Ascending aorta (tissue), 2 donors: ENCODE data around the gene TBR1. TPM values are rescaled to one million over a fixed set of nuclear protein-coding genes. Genes with fewer than 3 reads are reported as not detected.

Source experiments
- DNase-seq, 2 donors: peaks; one replicate each; pipeline ENCODE4 v3.0.0-alpha.2; 2019; ENCODE audit warnings: low spot score in 2 of 2
- H3K27ac ChIP-seq, 2 donors: fragments of 200-600 bp; sonication (generic); one replicate each; pipeline ENCODE4 v1.5.1; 2016 to 2017; ENCODE audit warnings: mild to moderate bottlenecking in 1 of 2
- H3K27me3 ChIP-seq: fragments of 200-600 bp; sonication (generic); one replicate; pipeline ENCODE4 v1.5.1; 2017
- H3K36me3 ChIP-seq, 2 donors: fragments of 200-600 bp; sonication (generic); one replicate each; pipeline ENCODE4 v1.5.1; 2016
- H3K4me1 ChIP-seq, 2 donors: fragments of 200-600 bp; sonication (generic); one replicate each; pipeline ENCODE4 v1.5.1; 2016 to 2017; ENCODE audit warnings: mild to moderate bottlenecking in 1 of 2
- H3K4me3 ChIP-seq, 2 donors: fragments of 200-600 bp; sonication (generic); one replicate each; pipeline ENCODE4 v1.5.1; 2016 to 2017; ENCODE audit warnings: mild to moderate bottlenecking in 1 of 2
- H3K9me3 ChIP-seq, 2 donors: fragments of 200-600 bp; sonication (generic); one replicate each; pipeline ENCODE4 v1.5.1; 2016
- CTCF ChIP-seq, 3 experiments: fragments of 200-600 bp in 2 of 3; fragments of 450-650 bp in 1 of 3; sonication (generic) in 2 of 3; IDR thresholded peaks; one replicate each; pipeline ENCODE4 v1.5.1; 2016 to 2019; ENCODE audit warnings: antibody characterized with exemption in 3 of 3, mild to moderate bottlenecking in 1 of 3, moderate library complexity in 1 of 3
- intact Hi-C: fragments of 100-400 bp; cut with DNase I; formaldehyde crosslinking; loops from one replicate; pipeline ENCODE4 v1.15.1; 2023
- total RNA-seq: library from RNA; depleted of rRNA; stranded (reverse); fragments of >200 nt; gene quantifications from one replicate; pipeline ENCODE4 v1.1.0, GENCODE V29; 2016

Gene TBR1
- total RNA-seq, 1 donor from 2014 or later = not detected

GRCh38 chr2:161415034-161415986 lies 787 bp upstream of the TBR1 start:
- TF ChIP-seq CTCF (IDR thresholded peaks at IDR 0.05) = no peak
- H3K4me3 ChIP-seq = peak overlapping the region; percentile 47 to 66
- no peak overlapping the region for H3K27ac ChIP-seq
- intact Hi-C loops = no loop called here
- no peaks in the 10 kb centered on the region for H3K36me3 ChIP-seq
- H3K4me1 ChIP-seq = peaks cover 3 to 31% of the 10 kb centered on the region in 2 donors
- peaks cover 34% of the 10 kb centered on the region for H3K27me3 ChIP-seq
- DNase-seq = no peak
- H3K9me3 ChIP-seq = no peaks in the 10 kb centered on the region

- TF ChIP-seq CTCF (IDR thresholded peaks at IDR 0.05) = no peak
- Histone ChIP-seq H3K27ac (no peak overlapping the region), H3K4me3 (peak overlapping the region in 1 of 2 donors; percentile 5), H3K9me3 (no peaks in the 10 kb centered on the region), H3K36me3 (no peaks in the 10 kb centered on the region), H3K4me1 (peaks cover 3 to 31% of the 10 kb centered on the region in 2 donors), H3K27me3 (peaks cover 40% of the 10 kb centered on the region)
- intact Hi-C loops = no loop called here
- DNase-seq = no peak
Observed at GRCh38 chr2:161416708-161417437, 776 bp downstream of the TBR1 start.

- peaks cover 3 to 31% of the 10 kb centered on the region in 2 donors for H3K4me1 ChIP-seq
- DNase-seq = no peak
- TF ChIP-seq CTCF (IDR thresholded peaks at IDR 0.05) = no peak
- no peak overlapping the region for H3K27ac ChIP-seq
- no peak overlapping the region for H3K4me3 ChIP-seq
- H3K9me3 ChIP-seq = no peaks in the 10 kb centered on the region
- H3K36me3 ChIP-seq = no peaks in the 10 kb centered on the region
- H3K27me3 ChIP-seq = peaks cover 40% of the 10 kb centered on the region
- intact Hi-C loops = no loop called here
Observed at GRCh38 chr2:161417438-161418274, 1.6 kb downstream of the TBR1 start.

- Histone ChIP-seq H3K36me3 (no peaks in the 10 kb centered on the region), H3K4me3 (peak overlapping the region; percentile 3 to 37), H3K27ac (no peak overlapping the region), H3K4me1 (peaks cover 3 to 31% of the 10 kb centered on the region in 2 donors), H3K9me3 (no peaks in the 10 kb centered on the region), H3K27me3 (peaks cover 46% of the 10 kb centered on the region)
- DNase-seq = no peak
- TF ChIP-seq CTCF (IDR thresholded peaks at IDR 0.05) = no peak
- intact Hi-C loops = no loop called here
Observed at GRCh38 chr2:161418275-161418714, 2.2 kb downstream of the TBR1 start.
